Vagina (tissue), 2 donors: ENCODE results near the gene HOXA6.

ENCODE experiments used
- CTCF ChIP-seq, 3 experiments: fragments of 450-650 bp in 2 of 3; fragments of 200-600 bp in 1 of 3; sonication (generic) in 1 of 3; IDR thresholded peaks; one replicate each; pipeline ENCODE4 v1.5.1; 2017 to 2019; ENCODE audit warnings: antibody characterized with exemption in 3 of 3, mild to moderate bottlenecking in 2 of 3, moderate library complexity in 2 of 3
- POLR2A ChIP-seq, 2 donors: fragments of 450-650 bp; IDR thresholded peaks; one replicate each; pipeline ENCODE4 v1.6.1; 2017; ENCODE audit warnings: antibody characterized with exemption in 2 of 2, mild to moderate bottlenecking in 2 of 2, moderate library complexity in 2 of 2

- TF ChIP-seq POLR2A (IDR thresholded peaks at IDR 0.05) = no peak
- TF ChIP-seq CTCF (IDR thresholded peaks at IDR 0.05) = no peak
Observed at GRCh38 chr7:27166531-27167505, 19.2 kb upstream of the HOXA6 start.
